Common myeloid progenitor, CD34-positive (primary cell): Measurements from ENCODE around the gene ELOVL2.
"Not testable (repeated sequence)": the region's sequence is repeated elsewhere in the genome, so short reads cannot be mapped to it uniquely, and the experiment has no call there.

Experiments used
- CTCF ChIA-PET: fragments of 350-600 bp; sonication (Branson Sonifier 250); formaldehyde crosslinking; loops from one replicate; lab custom pipeline; 2021; ENCODE audit warnings: antibody characterized with exemption; lab: Charles Lee
- POLR2A ChIA-PET: fragments of 350-600 bp; sonication (Branson Sonifier 250); formaldehyde crosslinking; loops from one replicate; lab custom pipeline; 2021; ENCODE audit warnings: antibody characterized with exemption; lab: Charles Lee
- DNase-seq, 3 donors: peaks; one replicate each; pipeline versions ENCODE4 v3.0.0 to v3.0.0-alpha.2; 2013
- H3K27ac ChIP-seq, 2 experiments: 1 replicate in 1 of 2; 2 replicates in 1 of 2; pipeline ENCODE4 v1.7.0; 2013; ENCODE audit warnings: inconsistent platforms in 2 of 2, low read length in 2 of 2, mild to moderate bottlenecking in 2 of 2, low read depth in 1 of 2, moderate library complexity in 1 of 2; ENCODE audit not compliant: severe bottlenecking in 2 of 2, insufficient read depth in 1 of 2, poor library complexity in 1 of 2
- H3K27me3 ChIP-seq, 5 experiments: replicated peaks in 2 of 5; 1 replicate in 3 of 5; 2 replicates in 2 of 5; pipeline versions ENCODE4 v1.6.1 to v1.7.0; 2013; ENCODE audit warnings: low read length in 4 of 5, mild to moderate bottlenecking in 2 of 5, moderate library complexity in 2 of 5, inconsistent platforms in 1 of 5; ENCODE audit not compliant: insufficient read depth in 5 of 5, control insufficient read depth in 4 of 5
- H3K36me3 ChIP-seq, 4 experiments: 1 replicate in 2 of 4; 2 replicates in 2 of 4; pipeline versions ENCODE4 v1.6.1 to v1.7.0; 2013; ENCODE audit warnings: low read length in 3 of 4, control low read depth in 1 of 4, mild to moderate bottlenecking in 1 of 4; ENCODE audit not compliant: control insufficient read depth in 4 of 4, insufficient read depth in 4 of 4
- H3K4me1 ChIP-seq, 4 experiments: 1 replicate in 3 of 4; 2 replicates in 1 of 4; pipeline versions ENCODE4 v1.6.1 to v1.7.1; 2013; ENCODE audit warnings: low read length in 3 of 4, mild to moderate bottlenecking in 3 of 4, control low read depth in 1 of 4, inconsistent platforms in 1 of 4, moderate library complexity in 1 of 4; ENCODE audit not compliant: control insufficient read depth in 4 of 4, insufficient read depth in 4 of 4; ENCODE audit errors: control extremely low read depth in 1 of 4
- H3K4me3 ChIP-seq, 7 experiments: 1 replicate in 4 of 7; 2 replicates in 3 of 7; pipeline versions ENCODE4 v1.5.1 to v1.7.0; 2013; ENCODE audit warnings: mild to moderate bottlenecking in 7 of 7, low read length in 6 of 7, moderate library complexity in 6 of 7, inconsistent platforms in 2 of 7, low read depth in 2 of 7, control low read depth in 1 of 7; ENCODE audit not compliant: insufficient read depth in 4 of 7, control insufficient read depth in 1 of 7; ENCODE audit errors: extremely low read depth in 1 of 7
- H3K9me3 ChIP-seq, 5 experiments: 1 replicate in 4 of 5; 2 replicates in 1 of 5; pipeline versions ENCODE4 v1.6.1 to v1.7.1; 2013; ENCODE audit warnings: low read length in 4 of 5, mild to moderate bottlenecking in 2 of 5, inconsistent platforms in 1 of 5, low read depth in 1 of 5, moderate library complexity in 1 of 5; ENCODE audit not compliant: control insufficient read depth in 4 of 5, insufficient read depth in 2 of 5; ENCODE audit errors: control extremely low read depth in 1 of 5
- WGBS: methylation state at CpG from one replicate; pipeline ENCODE4 v1.1.5; 2013; ENCODE audit not compliant: insufficient coverage; 5-methylcytosine and 5-hydroxymethylcytosine counted together

ELOVL2 gene

DNA sequence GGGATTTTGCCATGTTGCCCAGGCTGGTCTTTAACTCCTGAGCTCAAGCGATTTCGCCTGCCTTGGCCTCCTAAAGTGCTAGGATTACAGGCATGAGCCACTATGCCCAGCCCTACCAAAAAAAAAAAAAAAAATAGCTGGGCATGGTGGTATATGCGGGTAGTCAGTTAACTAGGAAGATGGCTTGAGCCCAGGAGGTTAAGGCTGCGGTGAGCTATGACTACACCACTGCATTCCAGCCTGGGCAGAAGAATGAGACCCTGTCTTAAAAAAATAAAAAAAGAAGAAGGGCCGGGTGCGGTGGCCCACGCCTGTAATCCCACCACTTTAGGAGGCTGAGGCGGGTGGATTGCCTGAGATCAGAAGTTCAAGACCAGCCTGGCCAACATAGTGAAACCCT is 50.2 kb downstream of the ELOVL2 start:
- Histone ChIP-seq H3K27ac (no peak overlapping the region), H3K4me1 (no peaks in the 10 kb centered on the region), H3K27me3 (no peaks in the 10 kb centered on the region), H3K4me3 (no peak overlapping the region), H3K9me3 (no peaks in the 10 kb centered on the region), H3K36me3 (no peaks in the 10 kb centered on the region)
- POLR2A ChIA-PET: interaction anchor here (0.6 kb wide), 1 partner anchor 12 kb away, joined by 3 read pairs; no protein-coding TSS in a partner anchor
- CTCF ChIA-PET: interaction anchor here (0.7 kb wide), 1 partner anchor 582 kb away, joined by 3 read pairs; no protein-coding TSS in a partner anchor
- WGBS: 100% methylated on average over 3 of the region's 8 CpGs
- DNase-seq: no peak

DNA sequence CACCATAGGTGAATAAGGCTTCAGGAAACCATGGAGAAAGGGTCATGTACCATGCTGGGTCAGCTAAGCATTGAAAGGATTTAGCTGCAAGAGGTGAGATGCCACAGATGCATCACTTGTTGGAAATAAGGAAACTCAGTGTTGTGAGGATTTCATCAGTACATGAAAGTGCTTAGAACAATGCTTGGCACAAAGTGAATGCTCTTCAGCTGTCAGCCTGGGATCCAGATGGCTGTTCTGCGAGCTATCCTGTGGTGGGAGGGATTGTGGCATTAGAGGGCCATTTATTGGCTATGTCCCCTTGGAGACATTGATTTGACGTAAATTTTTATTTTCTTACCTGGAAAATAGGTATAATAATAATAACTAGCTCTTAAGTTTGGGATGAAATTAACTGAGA is 53.0 kb downstream of the ELOVL2 start:
- DNase-seq: no peak
- Histone ChIP-seq H3K4me3 (no peak overlapping the region), H3K27ac (no peak overlapping the region), H3K4me1 (no peaks in the 10 kb centered on the region), H3K9me3 (no peaks in the 10 kb centered on the region), H3K36me3 (no peaks in the 10 kb centered on the region), H3K27me3 (peaks cover 0 to 4% (median 0%) of the 10 kb centered on the region in 5 experiments)
- CTCF ChIA-PET: interaction anchor here (0.7 to 0.9 kb wide), 3 partner anchors 9 to 334 kb away, joined by 3 read pairs; no protein-coding TSS in a partner anchor
- no CpG with 5 or more reads among the region's 2 CpGs for WGBS
- POLR2A ChIA-PET: no interaction called here

DNA sequence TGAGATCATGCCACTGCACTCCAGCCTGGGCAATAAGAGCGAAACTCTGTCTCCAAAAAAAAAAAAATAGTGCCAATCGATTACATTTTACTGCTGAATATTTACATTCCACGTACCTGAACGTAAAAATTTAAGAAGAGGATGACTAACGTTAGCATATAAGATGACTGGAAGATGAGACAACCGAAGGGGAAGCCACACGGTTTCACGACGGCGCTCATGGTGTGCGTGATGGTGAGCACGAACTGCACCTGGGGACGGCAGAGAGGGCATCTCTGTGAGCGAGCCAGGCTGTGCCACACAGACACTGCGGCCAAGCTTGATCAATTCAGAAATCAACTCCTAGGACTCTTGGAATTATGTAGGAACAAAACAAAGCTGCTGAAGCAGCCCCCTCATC is 54.5 kb downstream of the ELOVL2 start:
- CTCF ChIA-PET: no interaction called here
- WGBS: 98% methylated on average over 10 of the region's 15 CpGs

DNA sequence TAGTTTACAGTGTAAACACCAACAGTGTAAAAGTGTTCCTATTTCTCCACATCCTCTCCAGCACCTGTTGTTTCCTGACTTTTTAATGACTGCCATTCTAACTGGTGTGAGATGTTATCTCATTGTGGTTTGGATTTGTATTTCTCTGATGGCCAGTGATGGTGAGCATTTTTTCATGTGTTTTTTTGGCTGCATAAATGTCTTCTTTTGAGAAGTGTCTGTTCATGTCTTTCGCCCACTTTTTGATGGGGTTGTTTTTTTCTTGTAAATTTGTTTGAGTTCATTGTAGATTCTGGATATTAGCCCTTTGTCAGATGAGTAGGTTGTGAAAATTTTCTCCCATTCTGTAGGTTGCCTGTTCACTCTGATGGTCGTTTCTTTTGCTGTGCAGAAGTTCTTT is 59.1 kb downstream of the ELOVL2 start:
- H3K4me3 ChIP-seq, H3K36me3 ChIP-seq, CTCF ChIA-PET, DNase-seq, H3K4me1 ChIP-seq, H3K9me3 ChIP-seq, POLR2A ChIA-PET, H3K27ac ChIP-seq: not testable (repeated sequence)
- peaks cover 0 to 17% (median 3%) of the 10 kb centered on the region in 5 experiments for H3K27me3 ChIP-seq
- no CpG with 5 or more reads among the region's 2 CpGs for WGBS

More for the DNA sequence above, 54.5 kb downstream of the ELOVL2 start:
- no peak for DNase-seq
- Histone ChIP-seq H3K9me3 (no peaks in the 10 kb centered on the region), H3K27ac (no peak overlapping the region), H3K4me3 (no peak overlapping the region), H3K4me1 (no peaks in the 10 kb centered on the region), H3K27me3 (peaks cover 0 to 4% (median 0%) of the 10 kb centered on the region in 5 experiments), H3K36me3 (no peaks in the 10 kb centered on the region)
- POLR2A ChIA-PET: no interaction called here

DNA sequence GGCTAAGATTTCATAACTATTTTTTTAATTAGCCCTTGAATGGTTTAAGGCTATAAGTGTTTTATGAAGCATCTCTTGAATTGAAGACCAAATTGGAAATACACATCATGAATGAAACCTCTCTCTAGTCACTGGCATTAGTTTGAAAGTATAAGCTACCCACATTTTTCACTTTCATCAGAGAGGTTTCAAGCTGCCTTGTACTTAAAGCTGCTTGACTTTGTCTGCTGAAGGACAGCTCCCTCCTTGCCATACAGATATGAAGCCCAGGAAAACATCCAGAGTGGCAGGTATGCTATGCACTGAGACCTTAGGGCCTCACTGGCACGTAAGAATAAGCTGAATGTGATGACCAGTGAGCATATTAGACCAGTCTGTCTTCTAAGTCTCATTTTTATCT is 62.7 kb downstream of the ELOVL2 start:
- H3K4me1 ChIP-seq: no peaks in the 10 kb centered on the region
- no peaks in the 10 kb centered on the region for H3K9me3 ChIP-seq
- H3K27me3 ChIP-seq: peaks cover 0 to 17% (median 5%) of the 10 kb centered on the region in 5 experiments
- CTCF ChIA-PET: interaction anchor here (1.1 to 1.4 kb wide), 2 partner anchors 10 to 27 kb away, joined by 3 to 5 read pairs; no protein-coding TSS in a partner anchor
- WGBS: 100% methylated on average over 1 of the region's 1 CpG
- POLR2A ChIA-PET: interaction anchor here (0.6 kb wide), 1 partner anchor 12 kb away, joined by 3 read pairs; no protein-coding TSS in a partner anchor
- H3K27ac ChIP-seq: no peak overlapping the region
- no peak overlapping the region for H3K4me3 ChIP-seq
- DNase-seq: no peak
- no peaks in the 10 kb centered on the region for H3K36me3 ChIP-seq

DNA sequence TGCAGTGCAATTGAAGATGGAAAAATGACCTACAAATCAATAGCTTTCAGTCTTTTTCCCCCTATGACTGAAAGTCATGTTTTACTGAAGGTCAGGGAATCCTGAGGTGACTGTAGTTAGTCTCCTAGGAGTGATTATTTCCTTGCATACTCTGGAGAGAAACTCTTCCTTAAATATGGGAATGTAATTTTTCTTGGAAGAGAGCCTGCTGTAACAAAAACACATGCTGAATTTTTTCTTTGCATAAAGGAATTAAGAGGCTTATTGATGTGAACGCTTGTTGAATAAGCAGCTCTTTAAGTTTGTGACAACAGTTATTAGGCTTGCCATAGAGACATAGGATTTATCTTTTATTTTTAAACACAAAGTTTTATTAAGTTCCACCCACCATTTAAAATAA is 64.5 kb downstream of the ELOVL2 start:
- H3K4me1 ChIP-seq: no peaks in the 10 kb centered on the region
- no peak for DNase-seq
- no peak overlapping the region for H3K4me3 ChIP-seq
- peaks cover 0 to 17% (median 5%) of the 10 kb centered on the region in 5 experiments for H3K27me3 ChIP-seq
- H3K9me3 ChIP-seq: no peaks in the 10 kb centered on the region
- ChIA-PET CTCF (interaction anchor here (1.8 kb wide), 1 partner anchor 22 kb away, joined by 5 read pairs; no protein-coding TSS in a partner anchor), POLR2A (interaction anchor here (0.6 kb wide), 1 partner anchor 160 kb away, joined by 3 read pairs; no protein-coding TSS in a partner anchor)
- WGBS: no CpG with 5 or more reads among the region's 1 CpG
- H3K27ac ChIP-seq: no peak overlapping the region
- no peaks in the 10 kb centered on the region for H3K36me3 ChIP-seq

- POLR2A ChIA-PET: no interaction called here
- Histone ChIP-seq H3K4me1 (no peaks in the 10 kb centered on the region), H3K27ac (no peak overlapping the region), H3K9me3 (no peaks in the 10 kb centered on the region), H3K36me3 (no peaks in the 10 kb centered on the region), H3K27me3 (peaks cover 0 to 16% (median 5%) of the 10 kb centered on the region in 5 experiments), H3K4me3 (no peak overlapping the region)
- CTCF ChIA-PET: no interaction called here
- DNase-seq: no peak
- 94% methylated on average over 4 of the region's 5 CpGs for WGBS
Measured at GRCh38 chr6:10977231-10977968, 66.7 kb downstream of the ELOVL2 start.
